Keratinocyte (primary cell): ENCODE results near the gene MIR17HG. TPM values are rescaled to one million over a fixed set of nuclear protein-coding genes. Genes with fewer than 3 reads are reported as not detected.

Experiments
- DNase-seq: peaks from one replicate; pipeline ENCODE4 v3.0.0-alpha.2; 2011; ENCODE audit warnings: low read depth, missing footprints, low spot score
- FAIRE-seq: peaks from 2 replicates; lab custom pipeline; 2011; peaks lifted over from hg19 to GRCh38; lab: Jason Lieb, UNC
- H2AFZ ChIP-seq: 2 replicates; pipeline ENCODE4 v1.6.0; 2012; ENCODE audit warnings: low read length, control low read depth, inconsistent platforms; ENCODE audit not compliant: control insufficient read depth
- H3K27ac ChIP-seq: 2 replicates; pipeline ENCODE4 v1.5.1; 2011; ENCODE audit warnings: low read length; ENCODE audit not compliant: control insufficient read depth, insufficient read depth
- H3K27me3 ChIP-seq: 3 replicates; pipeline ENCODE4 v1.6.0; 2011; ENCODE audit warnings: low read length; ENCODE audit not compliant: control insufficient read depth, insufficient read depth; ENCODE audit errors: extremely low read depth
- H3K36me3 ChIP-seq, 2 experiments: 2 replicates in 1 of 2; 3 replicates in 1 of 2; pipeline ENCODE4 v1.5.1; 2011; ENCODE audit warnings: low read length in 2 of 2, mild to moderate bottlenecking in 1 of 2; ENCODE audit not compliant: control insufficient read depth in 2 of 2, insufficient read depth in 2 of 2; ENCODE audit errors: extremely low read depth in 1 of 2
- H3K4me1 ChIP-seq: 3 replicates; pipeline ENCODE4 v1.5.1; 2011; ENCODE audit warnings: low read length; ENCODE audit not compliant: control insufficient read depth, insufficient read depth; ENCODE audit errors: extremely low read depth
- H3K4me2 ChIP-seq: 3 replicates; pipeline ENCODE4 v1.6.0; 2011; ENCODE audit warnings: low read depth, low read length; ENCODE audit not compliant: control insufficient read depth, insufficient read depth; ENCODE audit errors: extremely low read depth
- H3K4me3 ChIP-seq, 3 experiments: fragments of 200-600 bp in 1 of 3; sonication (generic) in 1 of 3; 2 replicates in 2 of 3; 3 replicates in 1 of 3; pipeline ENCODE4 v1.5.1; 2011 to 2016; ENCODE audit warnings: low read length in 3 of 3, mild to moderate bottlenecking in 3 of 3, control low read depth in 2 of 3, inconsistent platforms in 1 of 3, low read depth in 1 of 3, mixed read lengths in 1 of 3, mixed run types in 1 of 3, moderate library complexity in 1 of 3; ENCODE audit not compliant: control insufficient read depth in 2 of 3, insufficient read depth in 2 of 3; ENCODE audit errors: extremely low read depth in 1 of 3
- H3K79me2 ChIP-seq: 2 replicates; pipeline ENCODE4 v1.6.0; 2012; ENCODE audit warnings: low read length; ENCODE audit not compliant: control insufficient read depth, insufficient read depth
- H3K9ac ChIP-seq: 3 replicates; pipeline ENCODE4 v1.6.0; 2011; ENCODE audit warnings: low read length; ENCODE audit not compliant: control insufficient read depth, insufficient read depth; ENCODE audit errors: extremely low read depth
- H3K9me1 ChIP-seq: 3 replicates; pipeline ENCODE4 v1.6.0; 2011; ENCODE audit warnings: low read length; ENCODE audit not compliant: control insufficient read depth, insufficient read depth; ENCODE audit errors: extremely low read depth
- H3K9me3 ChIP-seq: 2 replicates; pipeline ENCODE4 v1.5.1; 2012; ENCODE audit warnings: low read depth, low read length; ENCODE audit not compliant: control insufficient read depth
- H4K20me1 ChIP-seq: 3 replicates; pipeline ENCODE4 v1.6.0; 2011; ENCODE audit warnings: low read length; ENCODE audit not compliant: control insufficient read depth, insufficient read depth; ENCODE audit errors: extremely low read depth
- CTCF ChIP-seq, 3 experiments: IDR thresholded peaks in 1 of 3; conservative IDR thresholded peaks in 1 of 3; optimal IDR thresholded peaks in 1 of 3; 2 replicates in 2 of 3; 3 replicates in 1 of 3; pipeline versions ENCODE3 to v1.5.1; 2011; ENCODE audit warnings: low read length in 3 of 3, mild to moderate bottlenecking in 3 of 3, moderate library complexity in 2 of 3, control low read depth in 1 of 3, inconsistent platforms in 1 of 3; ENCODE audit not compliant: insufficient read depth in 2 of 3; ENCODE audit errors: extremely low read depth in 1 of 3
- EZH2 ChIP-seq: IDR thresholded peaks from one replicate; pipeline ENCODE4 v1.6.1; 2012; ENCODE audit warnings: inconsistent platforms, mild to moderate bottlenecking, low read length, moderate library complexity
- dilution Hi-C: fragments of 300-500 bp; cut with MboI; formaldehyde crosslinking; loops from one replicate; pipeline ENCODE4 v1.7.0; 2020; ENCODE audit warnings: low sequenced_read_pairs; ENCODE audit not compliant: extremely low pct_ligation_motif_present
- polyA plus RNA-seq, 5 experiments: library from polyadenylated mRNA; depleted of rRNA in 3 of 5; stranded (reverse) in 3 of 5; stranded (forward) in 1 of 5; unstranded in 1 of 5; fragments of >200 nt; gene quantifications; 1 replicate in 1 of 5; 2 replicates in 3 of 5; 3 replicates in 1 of 5; pipeline versions ENCODE4 v1.2.1 to v1.2.3, GENCODE V29; 2011 to 2012; ENCODE audit warnings: missing spikeins in 2 of 5, low read depth in 1 of 5, low replicate concordance in 1 of 5

Gene MIR17HG
- polyA plus RNA-seq, 1 donor (not counting 4 experiments of a cell fraction or from before 2014, with no cell fraction given) = 2.9 TPM

GRCh38 chr13:91311491-91311890 lies 36.0 kb upstream of the MIR17HG start:
- dilution Hi-C loops = no loop called here
- FAIRE-seq = no peak
- H3K36me3 ChIP-seq = no peaks in the 10 kb centered on the region
- H3K4me2 ChIP-seq = no peak overlapping the region
- no peaks in the 10 kb centered on the region for H3K4me1 ChIP-seq
- H3K4me3 ChIP-seq = no peak overlapping the region
- H3K27ac ChIP-seq = no peak overlapping the region
- no peak for DNase-seq
- H3K79me2 ChIP-seq = no peaks in the 10 kb centered on the region
- no peaks in the 10 kb centered on the region for H4K20me1 ChIP-seq
- no peak overlapping the region for H3K9ac ChIP-seq
- TF ChIP-seq EZH2 (no peak), CTCF (optimal IDR thresholded peaks at IDR 0.05 in 1 of 3, IDR thresholded peaks at IDR 0.05 in 1 of 3, conservative IDR thresholded peaks at IDR 0.05 in 1 of 3; ENCODE audit: extremely low read depth in 1 of 3, insufficient read depth in 2 of 3, low read length in 3 of 3) (no peak)
- no peak overlapping the region for H2AFZ ChIP-seq
- no peaks in the 10 kb centered on the region for H3K27me3 ChIP-seq
- no peaks in the 10 kb centered on the region for H3K9me1 ChIP-seq
- no peaks in the 10 kb centered on the region for H3K9me3 ChIP-seq

- no peak overlapping the region for H3K4me3 ChIP-seq
- H4K20me1 ChIP-seq = no peaks in the 10 kb centered on the region
- no peaks in the 10 kb centered on the region for H3K4me1 ChIP-seq
- H3K9me1 ChIP-seq = no peaks in the 10 kb centered on the region
- dilution Hi-C loops = no loop called here
- H3K27me3 ChIP-seq = no peaks in the 10 kb centered on the region
- no peak overlapping the region for H3K27ac ChIP-seq
- no peak for TF ChIP-seq EZH2
- no peak for TF ChIP-seq CTCF (optimal IDR thresholded peaks at IDR 0.05 in 1 of 3, IDR thresholded peaks at IDR 0.05 in 1 of 3, conservative IDR thresholded peaks at IDR 0.05 in 1 of 3; ENCODE audit: extremely low read depth in 1 of 3, insufficient read depth in 2 of 3, low read length in 3 of 3)
- H3K9ac ChIP-seq = no peak overlapping the region
- H3K4me2 ChIP-seq = no peak overlapping the region
- DNase-seq = no peak
- no peaks in the 10 kb centered on the region for H3K9me3 ChIP-seq
- no peaks in the 10 kb centered on the region for H3K79me2 ChIP-seq
- FAIRE-seq = no peak
- H2AFZ ChIP-seq = no peak overlapping the region
- no peaks in the 10 kb centered on the region for H3K36me3 ChIP-seq
Observed at GRCh38 chr13:91312324-91312723, 35.2 kb upstream of the MIR17HG start.
